HG02840 (cell line): ENCODE results near the gene ZBTB8B.

ENCODE experiments used
- ATAC-seq: cut with Tn5 transposase; IDR thresholded peaks from one replicate; pipeline ENCODE4 v1.9.1; 2021; ENCODE audit warnings: mild to moderate bottlenecking, moderate library complexity, moderate number of reproducible peaks; ENCODE audit not compliant: unreplicated experiment, low FRiP score

The ZBTB8B gene

DNA sequence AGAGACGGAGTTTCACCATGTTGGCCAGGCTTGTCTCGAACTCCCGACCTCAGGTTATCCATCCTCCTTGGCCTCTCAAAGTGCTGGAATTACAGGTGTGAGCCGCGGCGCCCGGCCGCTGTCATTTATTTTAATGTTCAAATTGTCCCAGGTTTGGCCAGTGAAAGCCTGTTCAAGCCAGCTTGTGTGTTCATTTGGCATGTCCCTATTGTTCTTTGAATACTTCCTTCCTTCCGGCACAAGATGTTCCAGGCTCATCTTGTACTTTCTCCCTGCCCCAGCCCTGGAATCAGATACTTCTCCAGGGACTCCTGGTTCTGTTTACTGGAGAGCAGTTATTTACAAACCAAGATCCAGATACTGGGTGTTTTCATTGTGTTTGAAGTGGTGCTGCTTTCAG is 37.0 kb downstream of the ZBTB8B start:
- ATAC-seq = no peak

DNA sequence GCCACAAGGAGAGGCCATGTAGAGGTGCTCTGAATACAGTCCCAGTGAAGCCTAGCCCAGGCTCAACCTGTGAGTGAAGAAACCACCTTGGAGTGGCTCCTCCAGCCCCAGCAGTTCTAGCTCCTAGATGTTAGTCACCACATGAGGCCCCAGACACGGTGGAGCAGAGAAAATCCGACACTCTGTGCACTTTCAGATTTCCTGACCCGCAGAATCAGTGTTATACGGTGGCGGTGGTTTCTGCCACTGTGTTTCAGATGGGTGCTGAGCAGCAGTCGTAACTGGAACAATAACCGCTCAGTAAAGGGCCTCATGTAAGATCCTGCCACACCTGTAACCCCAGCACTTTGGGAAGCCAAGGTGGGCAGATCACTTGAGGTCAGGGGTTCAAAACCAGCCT is 38.3 kb downstream of the ZBTB8B start:
- no peak for ATAC-seq

DNA sequence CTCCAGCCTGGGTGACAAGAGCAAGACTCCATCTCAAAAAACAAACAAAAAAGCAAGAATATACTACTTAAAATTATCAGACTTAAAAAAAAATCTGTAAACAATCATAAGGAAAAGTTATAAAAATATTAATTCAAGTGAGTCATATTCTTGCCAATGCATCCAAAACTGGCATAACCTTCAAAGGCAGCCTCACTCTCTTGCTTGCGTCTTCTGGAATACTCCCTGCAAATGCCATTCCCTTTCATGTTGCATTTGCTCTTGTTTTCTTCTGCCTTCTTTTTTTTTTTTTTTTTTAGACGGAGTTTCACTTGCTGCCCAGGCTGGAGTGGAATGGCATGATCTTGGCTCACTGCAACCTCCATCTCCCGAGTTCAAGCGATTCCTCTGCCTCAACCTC is 42.1 kb downstream of the ZBTB8B start:
- ATAC-seq = no peak

GRCh38 chr1:32508761-32509160 is 43.9 kb downstream of the ZBTB8B start:
- no peak for ATAC-seq

- no peak for ATAC-seq
Observed at GRCh38 chr1:32509939-32510338, 45.1 kb downstream of the ZBTB8B start.
